Inferior parietal cortex (tissue), 1 donor: Measurements from ENCODE around the gene GPRC5B.

Source experiments
- DNase-seq: peaks from one replicate; pipeline ENCODE4 v3.0.0-alpha.2; 2016; ENCODE audit errors: extremely low spot score

The GPRC5B gene

GRCh38 chr16:19812986-19813385 lies 71.7 kb downstream of the GPRC5B start:
- no peak for DNase-seq

GRCh38 chr16:19810817-19811731 lies 73.6 kb downstream of the GPRC5B start:
- DNase-seq, result no peak

- DNase-seq, result no peak
Observed at GRCh38 chr16:19809693-19810092, 75.0 kb downstream of the GPRC5B start.

- DNase-seq, result no peak
Observed at GRCh38 chr16:19809121-19809635, 75.5 kb downstream of the GPRC5B start.

- DNase-seq, result no peak
Observed at GRCh38 chr16:19808061-19808641, 76.5 kb downstream of the GPRC5B start.
